IMR-90 (cell line): ENCODE measurements around the gene LDHB. TPM values are rescaled to one million over a fixed set of nuclear protein-coding genes. Genes with fewer than 3 reads are reported as not detected.

Experiments used
- ATAC-seq: fragments of 200-7000 bp; cut with Tn5 transposase; 2 replicates; pipeline ENCODE4 v1.9.1; 2020; ENCODE audit warnings: low read depth, mild to moderate bottlenecking, moderate library complexity
- BruUV-seq: library from RNA; stranded (reverse); fragments of 400-500 nt; replicated peaks from 2 replicates; lab custom pipeline; 2021; lab: Mats Ljungman, UMichigan
- CTCF ChIA-PET: fragments of 300-600 bp; formaldehyde crosslinking; extraction: SDS; loops from one replicate; lab custom pipeline; 2021; ENCODE audit warnings: antibody characterized with exemption; lab: Yijun Ruan, JAX
- POLR2A ChIA-PET: fragments of 300-600 bp; sonication (Branson Sonifier 250); formaldehyde crosslinking; loops from one replicate; lab custom pipeline; 2022; ENCODE audit warnings: antibody characterized with exemption; ENCODE audit not compliant: unreplicated experiment; lab: Charles Lee
- DNase-seq: peaks from one replicate; pipeline ENCODE4 v3.0.0; 2013
- H2AFZ ChIP-seq: replicated peaks from 2 replicates; pipeline ENCODE3; 2013; ENCODE audit warnings: low read length, mild to moderate bottlenecking; ENCODE audit not compliant: poor library complexity
- H2AK5ac ChIP-seq: 2 replicates; pipeline ENCODE4 v1.6.1; 2013; ENCODE audit warnings: low read depth, low read length, inconsistent platforms
- H2AK9ac ChIP-seq: replicated peaks from 2 replicates; pipeline ENCODE3; 2013; ENCODE audit warnings: mild to moderate bottlenecking, low read depth, low read length, moderate library complexity; ENCODE audit not compliant: poor library complexity
- H2BK120ac ChIP-seq: 2 replicates; pipeline ENCODE4 v1.6.1; 2013; ENCODE audit warnings: low read depth, low read length, inconsistent platforms
- H2BK15ac ChIP-seq: 3 replicates; pipeline ENCODE4 v1.6.1; 2013; ENCODE audit warnings: low read depth, low read length, inconsistent platforms
- H2BK20ac ChIP-seq: 2 replicates; pipeline ENCODE4 v1.6.1; 2013; ENCODE audit warnings: low read depth, mild to moderate bottlenecking, inconsistent platforms, low read length, moderate library complexity
- H2BK5ac ChIP-seq: 2 replicates; pipeline ENCODE4 v1.6.1; 2013; ENCODE audit warnings: mild to moderate bottlenecking, low read depth, low read length, inconsistent platforms; ENCODE audit not compliant: poor library complexity, severe bottlenecking
- H3K14ac ChIP-seq: replicated peaks from 2 replicates; pipeline ENCODE4 v1.6.1; 2013; ENCODE audit warnings: low read depth, low read length, inconsistent platforms
- H3K18ac ChIP-seq: 2 replicates; pipeline ENCODE4 v1.6.1; 2013; ENCODE audit warnings: low read depth, low read length, control low read depth
- H3K23ac ChIP-seq: 2 replicates; pipeline ENCODE4 v1.6.1; 2013; ENCODE audit warnings: low read depth, low read length, inconsistent platforms
- H3K27ac ChIP-seq: 2 replicates; pipeline ENCODE4 v1.5.1; 2013; ENCODE audit warnings: mild to moderate bottlenecking, control low read depth, low read length; ENCODE audit not compliant: insufficient read depth
- H3K27me3 ChIP-seq: 2 replicates; pipeline ENCODE4 v1.6.1; 2013; ENCODE audit warnings: low read length; ENCODE audit not compliant: control insufficient read depth, insufficient read depth
- H3K36me3 ChIP-seq: 2 replicates; pipeline ENCODE4 v1.6.1; 2013; ENCODE audit warnings: low read length, mixed read lengths; ENCODE audit not compliant: control insufficient read depth, insufficient read depth
- H3K4ac ChIP-seq: 2 replicates; pipeline ENCODE4 v1.6.1; 2013; ENCODE audit warnings: low read depth, low read length, inconsistent platforms
- H3K4me1 ChIP-seq: 2 replicates; pipeline ENCODE4 v1.6.1; 2013; ENCODE audit warnings: low read length, mixed read lengths; ENCODE audit not compliant: control insufficient read depth, insufficient read depth
- H3K4me2 ChIP-seq: 2 replicates; pipeline ENCODE4 v1.6.1; 2013; ENCODE audit warnings: low read depth, mild to moderate bottlenecking, control low read depth, low read length, moderate library complexity
- H3K4me3 ChIP-seq: 2 replicates; pipeline ENCODE4 v1.5.1; 2013; ENCODE audit warnings: low read depth, mild to moderate bottlenecking, control low read depth, low read length, moderate library complexity; ENCODE audit not compliant: insufficient read depth
- H3K56ac ChIP-seq: 2 replicates; pipeline ENCODE4 v1.6.1; 2013; ENCODE audit warnings: low read length, inconsistent platforms; ENCODE audit not compliant: insufficient read depth; ENCODE audit errors: extremely low read depth
- H3K79me1 ChIP-seq, 2 experiments: 2 replicates each; pipeline ENCODE4 v1.6.1; 2013; ENCODE audit warnings: low read length in 2 of 2, inconsistent platforms in 1 of 2, low read depth in 1 of 2
- H3K9ac ChIP-seq: 2 replicates; pipeline ENCODE4 v1.6.1; 2013; ENCODE audit warnings: low read depth, low read length, control low read depth
- H3K9me1 ChIP-seq: 2 replicates; pipeline ENCODE4 v1.6.1; 2013; ENCODE audit warnings: low read length, inconsistent platforms; ENCODE audit not compliant: insufficient read depth
- H3K9me3 ChIP-seq: 2 replicates; pipeline ENCODE4 v1.6.1; 2013; ENCODE audit warnings: low read length; ENCODE audit not compliant: control insufficient read depth, insufficient read depth
- H4K20me1 ChIP-seq: 2 replicates; pipeline ENCODE4 v1.6.1; 2013; ENCODE audit warnings: low read length, inconsistent platforms; ENCODE audit not compliant: insufficient read depth
- H4K5ac ChIP-seq: 2 replicates; pipeline ENCODE4 v1.6.1; 2013; ENCODE audit warnings: mild to moderate bottlenecking, low read depth, low read length, control low read depth
- H4K8ac ChIP-seq, 2 experiments: 2 replicates each; pipeline ENCODE4 v1.6.1; 2013; ENCODE audit warnings: low read depth in 2 of 2, low read length in 2 of 2, control low read depth in 1 of 2, inconsistent platforms in 1 of 2
- H4K91ac ChIP-seq: 2 replicates; pipeline ENCODE4 v1.6.1; 2013; ENCODE audit warnings: low read depth, low read length, inconsistent platforms; ENCODE audit not compliant: insufficient read depth
- BHLHE40 ChIP-seq: fragments of 150-350 bp; IDR thresholded peaks from 2 replicates; pipeline ENCODE4 v1.6.1; 2016; ENCODE audit warnings: mild to moderate bottlenecking, low read depth, low read length
- CEBPB ChIP-seq: IDR thresholded peaks from 2 replicates; pipeline ENCODE4 v1.6.1; 2012; ENCODE audit warnings: low read depth, low read length, improper control_type of control experiment
- CHD1 ChIP-seq: IDR thresholded peaks from 2 replicates; pipeline ENCODE4 v1.6.1; 2012; ENCODE audit warnings: low read depth, low read length, improper control_type of control experiment
- FOS ChIP-seq: fragments of 150-350 bp; IDR thresholded peaks from 2 replicates; pipeline ENCODE4 v1.6.1; 2016; ENCODE audit warnings: low read depth, low read length
- MAFK ChIP-seq: IDR thresholded peaks from 2 replicates; pipeline ENCODE4 v1.6.1; 2012; ENCODE audit warnings: low read depth, low read length, improper control_type of control experiment
- MAZ ChIP-seq: IDR thresholded peaks from 2 replicates; pipeline ENCODE4 v1.6.1; 2012; ENCODE audit warnings: low read depth, mild to moderate bottlenecking, low read length, improper control_type of control experiment, moderate library complexity, borderline replicate concordance
- MXI1 ChIP-seq: IDR thresholded peaks from 2 replicates; pipeline ENCODE4 v1.6.1; 2012; ENCODE audit warnings: low read depth, mild to moderate bottlenecking, low read length, moderate library complexity, borderline replicate concordance
- NFE2L2 ChIP-seq: fragments of 150-350 bp; IDR thresholded peaks from 2 replicates; pipeline ENCODE4 v1.6.1; 2016; ENCODE audit warnings: low read depth, mild to moderate bottlenecking, low read length
- POLR2A ChIP-seq: IDR thresholded peaks from 2 replicates; pipeline ENCODE4 v1.6.1; 2012; ENCODE audit warnings: mild to moderate bottlenecking, low read depth, low read length
- RAD21 ChIP-seq: IDR thresholded peaks from 2 replicates; pipeline ENCODE4 v1.6.1; 2012; ENCODE audit warnings: low read length, improper control_type of control experiment
- RCOR1 ChIP-seq: IDR thresholded peaks from 2 replicates; pipeline ENCODE4 v1.6.1; 2012; ENCODE audit warnings: mild to moderate bottlenecking, low read length, improper control_type of control experiment; ENCODE audit not compliant: insufficient replicate concordance
- RFX5 ChIP-seq: IDR thresholded peaks from 2 replicates; pipeline ENCODE4 v1.8.0; 2012; ENCODE audit warnings: low read depth, mild to moderate bottlenecking, low read length, moderate library complexity
- SMC3 ChIP-seq: fragments of 150-350 bp; IDR thresholded peaks from 2 replicates; pipeline ENCODE4 v1.6.1; 2016; ENCODE audit warnings: low read depth, mild to moderate bottlenecking, antibody characterized with exemption, low read length, moderate library complexity
- WGBS, 2 experiments: methylation state at CpG; one replicate each; pipeline versions ENCODE4 v1.1.5 to v1.1.7; 2013; ENCODE audit warnings: missing lambda C conversion rate in 2 of 2; ENCODE audit not compliant: insufficient read length in 1 of 2; ENCODE audit errors: extremely low coverage in 2 of 2; 5-methylcytosine and 5-hydroxymethylcytosine counted together
- dilution Hi-C: fragments of 300-500 bp; cut with HindIII; formaldehyde crosslinking; loops from one replicate; pipeline ENCODE4 v1.14.3; 2018; ENCODE audit warnings: low sequenced_read_pairs; ENCODE audit not compliant: unreplicated experiment
- in situ Hi-C: fragments of 300-500 bp; cut with MboI; formaldehyde crosslinking; loops from 3 replicates; pipeline ENCODE4 v1.14.3; 2019; ENCODE audit warnings: low sequenced_read_pairs, inconsistent platforms, mixed read lengths
- intact Hi-C: fragments of 100-400 bp; cut with micrococcal nuclease; formaldehyde crosslinking; loops from 2 replicates; pipeline ENCODE4 v1.10.0; 2022
- polyA plus RNA-seq, 3 experiments: library from polyadenylated mRNA; depleted of rRNA; stranded (reverse); fragments of >200 nt; gene quantifications; 2 replicates each; pipeline ENCODE4 v1.2.3, GENCODE V29; 2012; ENCODE audit warnings: low replicate concordance in 1 of 3
- total RNA-seq: library from RNA; depleted of rRNA; stranded (reverse); fragments of >200 nt; gene quantifications from 2 replicates; pipeline ENCODE4 v1.2.3, GENCODE V29; 2012
- TF ChIP-seq, protein P1 (sequence below): fragments of 150-350 bp; IDR thresholded peaks from 2 replicates; pipeline ENCODE4 v1.6.1; 2017; ENCODE audit warnings: mild to moderate bottlenecking, antibody characterized with exemption, low read length, low read depth
- TF ChIP-seq, protein P2 (sequence below): conservative IDR thresholded peaks from 2 replicates; pipeline ENCODE4 v1.5.1; 2012; ENCODE audit warnings: mild to moderate bottlenecking, low read depth, low read length, improper control_type of control experiment
- TF ChIP-seq, protein P3 (sequence below): fragments of 150-350 bp; IDR thresholded peaks from 2 replicates; pipeline ENCODE4 v1.6.1; 2016; ENCODE audit warnings: low read depth, mild to moderate bottlenecking, low read length, moderate library complexity, borderline replicate concordance

Gene LDHB
- total and polyA plus RNA-seq, 2 of the 4 experiments (the other 2 are of a cell fraction): 623 to 630 TPM

DNA sequence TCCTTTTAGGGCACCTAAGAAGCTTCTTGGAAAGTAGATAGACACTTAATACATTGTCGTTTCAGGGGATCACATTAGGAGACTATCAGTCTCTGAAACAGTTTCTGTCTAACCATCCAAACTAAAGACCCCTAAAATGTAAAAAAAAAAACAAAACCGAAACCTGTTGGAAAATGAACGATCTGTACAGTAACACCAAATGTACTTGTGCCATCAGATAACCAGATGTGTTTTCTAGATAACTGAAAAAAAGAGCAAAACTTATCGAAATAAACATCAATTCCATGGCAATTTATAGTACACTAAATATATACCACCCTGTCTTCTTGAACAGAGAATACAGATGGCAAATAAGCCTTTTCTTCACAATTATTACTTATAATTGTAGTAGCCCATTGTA lies 2.1 kb downstream of the LDHB start:
- dilution Hi-C loops: no loop called here
- Histone ChIP-seq H3K18ac (no peak overlapping the region), H3K4me1 (peaks cover 3% of the 10 kb centered on the region; the same call in 1 of the 2 replicates), H4K20me1 (peaks cover 9% of the 10 kb centered on the region), H3K4me3 (no peak overlapping the region), H3K9me1 (0 out of 2 replicates have a peak, but pooled peaks cover 3% of the 10 kb centered on the region), H3K4ac (no peak overlapping the region), H3K23ac (peak overlapping the region; percentile 65; the same call in 1 of the 2 replicates), H3K4me2 (peak overlapping the region; percentile 89), H3K27ac (no peak overlapping the region; the same call in 1 of the 2 replicates), H2BK5ac (peak overlapping the region; percentile 47), H2BK15ac (no peak overlapping the region), H2AK9ac (no peak overlapping the region), H2BK120ac (no peak overlapping the region), H3K27me3 (no peaks in the 10 kb centered on the region), H2AFZ (no peak overlapping the region), H4K8ac (no peak overlapping the region), H3K9me3 (no peaks in the 10 kb centered on the region), H3K36me3 (peaks cover 18% of the 10 kb centered on the region), H2AK5ac (no peak overlapping the region), H2BK20ac (no peak overlapping the region), H4K91ac (no peak overlapping the region), H3K79me1 (peaks cover 28 to 37% of the 10 kb centered on the region in 2 experiments), H4K5ac (no peak overlapping the region), H3K9ac (no peak overlapping the region), H3K56ac (no peak overlapping the region), H3K14ac (peak overlapping the region; percentile 40; the same call in 1 of the 2 replicates)
- in situ Hi-C loops: no loop called here
- BruUV-seq: no TSS peak
- no CpG with 5 or more reads among the region's 4 CpGs for WGBS, 2 experiments
- intact Hi-C loops: loop anchor here (5.0 to 10.0 kb wide), 2 partner anchors 153 to 869 kb away; partner anchors contain the start of genes GOLT1B and RECQL
- no peak for ATAC-seq
- no peak for DNase-seq
- CTCF ChIA-PET: no interaction called here
- TF ChIP-seq FOS: no peak
- no peak for TF ChIP-seq CHD1
- no peak for TF ChIP-seq CEBPB
- no peak for TF ChIP-seq MAZ
- no peak for TF ChIP-seq RFX5
- TF ChIP-seq RCOR1: no peak
- TF ChIP-seq, protein P1, sequence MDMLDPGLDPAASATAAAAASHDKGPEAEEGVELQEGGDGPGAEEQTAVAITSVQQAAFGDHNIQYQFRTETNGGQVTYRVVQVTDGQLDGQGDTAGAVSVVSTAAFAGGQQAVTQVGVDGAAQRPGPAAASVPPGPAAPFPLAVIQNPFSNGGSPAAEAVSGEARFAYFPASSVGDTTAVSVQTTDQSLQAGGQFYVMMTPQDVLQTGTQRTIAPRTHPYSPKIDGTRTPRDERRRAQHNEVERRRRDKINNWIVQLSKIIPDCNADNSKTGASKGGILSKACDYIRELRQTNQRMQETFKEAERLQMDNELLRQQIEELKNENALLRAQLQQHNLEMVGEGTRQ: no peak
- no peak for TF ChIP-seq NFE2L2
- no peak for TF ChIP-seq SMC3
- TF ChIP-seq, protein P2, sequence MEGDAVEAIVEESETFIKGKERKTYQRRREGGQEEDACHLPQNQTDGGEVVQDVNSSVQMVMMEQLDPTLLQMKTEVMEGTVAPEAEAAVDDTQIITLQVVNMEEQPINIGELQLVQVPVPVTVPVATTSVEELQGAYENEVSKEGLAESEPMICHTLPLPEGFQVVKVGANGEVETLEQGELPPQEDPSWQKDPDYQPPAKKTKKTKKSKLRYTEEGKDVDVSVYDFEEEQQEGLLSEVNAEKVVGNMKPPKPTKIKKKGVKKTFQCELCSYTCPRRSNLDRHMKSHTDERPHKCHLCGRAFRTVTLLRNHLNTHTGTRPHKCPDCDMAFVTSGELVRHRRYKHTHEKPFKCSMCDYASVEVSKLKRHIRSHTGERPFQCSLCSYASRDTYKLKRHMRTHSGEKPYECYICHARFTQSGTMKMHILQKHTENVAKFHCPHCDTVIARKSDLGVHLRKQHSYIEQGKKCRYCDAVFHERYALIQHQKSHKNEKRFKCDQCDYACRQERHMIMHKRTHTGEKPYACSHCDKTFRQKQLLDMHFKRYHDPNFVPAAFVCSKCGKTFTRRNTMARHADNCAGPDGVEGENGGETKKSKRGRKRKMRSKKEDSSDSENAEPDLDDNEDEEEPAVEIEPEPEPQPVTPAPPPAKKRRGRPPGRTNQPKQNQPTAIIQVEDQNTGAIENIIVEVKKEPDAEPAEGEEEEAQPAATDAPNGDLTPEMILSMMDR: no peak
- TF ChIP-seq POLR2A: no peak
- TF ChIP-seq MXI1: no peak
- TF ChIP-seq RAD21: no peak
- TF ChIP-seq BHLHE40: no peak
- TF ChIP-seq MAFK: no peak
- TF ChIP-seq, protein P3, sequence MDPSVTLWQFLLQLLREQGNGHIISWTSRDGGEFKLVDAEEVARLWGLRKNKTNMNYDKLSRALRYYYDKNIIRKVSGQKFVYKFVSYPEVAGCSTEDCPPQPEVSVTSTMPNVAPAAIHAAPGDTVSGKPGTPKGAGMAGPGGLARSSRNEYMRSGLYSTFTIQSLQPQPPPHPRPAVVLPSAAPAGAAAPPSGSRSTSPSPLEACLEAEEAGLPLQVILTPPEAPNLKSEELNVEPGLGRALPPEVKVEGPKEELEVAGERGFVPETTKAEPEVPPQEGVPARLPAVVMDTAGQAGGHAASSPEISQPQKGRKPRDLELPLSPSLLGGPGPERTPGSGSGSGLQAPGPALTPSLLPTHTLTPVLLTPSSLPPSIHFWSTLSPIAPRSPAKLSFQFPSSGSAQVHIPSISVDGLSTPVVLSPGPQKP: no peak
- POLR2A ChIA-PET: no interaction called here
